Smooth muscle cell (in vitro differentiated cells): ENCODE data around the gene SEC14L2. TPM values are rescaled to one million over a fixed set of nuclear protein-coding genes. Genes with fewer than 3 reads are reported as not detected.
"Not testable (repeated sequence)": the region's sequence is repeated elsewhere in the genome, so short reads cannot be mapped to it uniquely, and the experiment has no call there.

Experiments
- DNase-seq: peaks from one replicate; lab custom pipeline; 2025; ENCODE audit not compliant: unreplicated experiment; lab: John Stamatoyannopoulos, UW
- H2AFZ ChIP-seq: fragments of 200-600 bp; sonication (generic); 2 replicates; pipeline ENCODE4 v1.6.0; 2016; ENCODE audit warnings: antibody characterized with exemption, low read depth, mild to moderate bottlenecking
- H3F3A ChIP-seq: fragments of 200-600 bp; sonication (generic); 2 replicates; pipeline ENCODE4 v1.6.0; 2017; ENCODE audit warnings: antibody characterized with exemption, low read depth
- H3K27ac ChIP-seq: fragments of 200-600 bp; sonication (generic); 2 replicates; pipeline ENCODE4 v1.5.1; 2016; ENCODE audit warnings: low read depth, mild to moderate bottlenecking
- H3K27me3 ChIP-seq: fragments of 200-600 bp; sonication (generic); 2 replicates; pipeline ENCODE4 v1.6.1; 2016; ENCODE audit warnings: low read depth, mild to moderate bottlenecking
- H3K36me3 ChIP-seq: fragments of 200-600 bp; sonication (generic); 2 replicates; pipeline ENCODE4 v1.5.1; 2016; ENCODE audit warnings: low read depth
- H3K4me1 ChIP-seq: fragments of 200-600 bp; sonication (generic); 2 replicates; pipeline ENCODE4 v1.5.1; 2016; ENCODE audit warnings: low read depth
- H3K4me2 ChIP-seq: fragments of 200-600 bp; sonication (generic); 2 replicates; pipeline ENCODE4 v1.6.0; 2016; ENCODE audit warnings: mild to moderate bottlenecking
- H3K4me3 ChIP-seq: fragments of 200-600 bp; sonication (generic); 2 replicates; pipeline ENCODE4 v1.5.1; 2016; ENCODE audit warnings: mild to moderate bottlenecking
- H3K79me2 ChIP-seq: fragments of 200-600 bp; sonication (generic); 2 replicates; pipeline ENCODE4 v1.6.0; 2016; ENCODE audit warnings: low read depth, mild to moderate bottlenecking
- H3K9ac ChIP-seq: fragments of 200-600 bp; sonication (generic); 2 replicates; pipeline ENCODE4 v1.6.0; 2016; ENCODE audit warnings: low read depth
- H3K9me3 ChIP-seq: fragments of 200-600 bp; sonication (generic); replicated peaks from 2 replicates; pipeline ENCODE4 v1.5.1; 2016; ENCODE audit warnings: low read depth
- H4K20me1 ChIP-seq: fragments of 200-600 bp; sonication (generic); 2 replicates; pipeline ENCODE4 v1.6.0; 2016; ENCODE audit warnings: low read depth
- CTCF ChIP-seq: fragments of 200-600 bp; sonication (generic); IDR thresholded peaks from 2 replicates; pipeline ENCODE4 v1.5.1; 2017; ENCODE audit warnings: borderline replicate concordance, mild to moderate bottlenecking, antibody characterized with exemption; ENCODE audit not compliant: insufficient read depth, poor library complexity, severe bottlenecking
- WGBS: methylation state at CpG from one replicate; pipeline ENCODE4 v1.1.7; 2016; ENCODE audit warnings: low lambda C conversion rate; 5-methylcytosine and 5-hydroxymethylcytosine counted together
- polyA plus RNA-seq: library from polyadenylated mRNA; unstranded; fragments of >200 nt; fragmentation: Nextera tagmentation; extraction: Ambion mirVana; gene quantifications from 2 replicates; pipeline ENCODE4 v1.2.1, GENCODE V29; 2016
- total RNA-seq: library from RNA; depleted of rRNA; stranded (reverse); fragments of >200 nt; gene quantifications from 2 replicates; pipeline ENCODE4 v1.2.3, GENCODE V29; 2014

The SEC14L2 gene
- total and polyA plus RNA-seq, 2 experiments from 2014 or later = 8.2 to 15.1 TPM

- no peaks in the 10 kb centered on the region for H3F3A ChIP-seq
- no peak overlapping the region for H3K4me3 ChIP-seq
- no peaks in the 10 kb centered on the region for H3K27me3 ChIP-seq
- H3K4me2 ChIP-seq = no peak overlapping the region
- no peaks in the 10 kb centered on the region for H3K4me1 ChIP-seq
- 59% methylated on average over 5 of the region's 5 CpGs for WGBS
- no peak overlapping the region for H3K27ac ChIP-seq
- H3K9me3 ChIP-seq = no peaks in the 10 kb centered on the region
- no peaks in the 10 kb centered on the region for H4K20me1 ChIP-seq
- DNase-seq = no peak
- no peaks in the 10 kb centered on the region for H3K79me2 ChIP-seq
- no peak overlapping the region for H2AFZ ChIP-seq
- no peaks in the 10 kb centered on the region for H3K36me3 ChIP-seq
- no peak overlapping the region for H3K9ac ChIP-seq
- TF ChIP-seq CTCF = no peak
Observed at GRCh38 chr22:30445438-30446145, 48.8 kb downstream of the SEC14L2 start.

- TF ChIP-seq CTCF = no peak
Observed at GRCh38 chr22:30447656-30448055, 50.8 kb downstream of the SEC14L2 start.

GRCh38 chr22:30451488-30451887 is 54.7 kb downstream of the SEC14L2 start:
- not testable (repeated sequence) for H4K20me1 ChIP-seq, H3K79me2 ChIP-seq, H3K27me3 ChIP-seq, H2AFZ ChIP-seq, H3K9ac ChIP-seq, H3K4me1 ChIP-seq, H3K4me3 ChIP-seq, H3F3A ChIP-seq, H3K9me3 ChIP-seq, H3K27ac ChIP-seq, H3K4me2 ChIP-seq, H3K36me3 ChIP-seq, DNase-seq
- WGBS = 57% methylated on average over 9 of the region's 9 CpGs

More at GRCh38 chr22:30447656-30448055, 50.8 kb downstream of the SEC14L2 start:
- Histone ChIP-seq H3F3A (no peaks in the 10 kb centered on the region), H4K20me1 (no peaks in the 10 kb centered on the region), H3K9me3 (no peaks in the 10 kb centered on the region), H3K27me3 (no peaks in the 10 kb centered on the region), H3K4me1 (no peaks in the 10 kb centered on the region), H3K36me3 (no peaks in the 10 kb centered on the region), H2AFZ (no peak overlapping the region), H3K79me2 (no peaks in the 10 kb centered on the region), H3K27ac (no peak overlapping the region), H3K4me3 (no peak overlapping the region), H3K9ac (no peak overlapping the region), H3K4me2 (no peak overlapping the region)
- 85% methylated on average over 3 of the region's 3 CpGs for WGBS
- DNase-seq = no peak

GRCh38 chr22:30452861-30453260 is 56.0 kb downstream of the SEC14L2 start:
- H3K27ac ChIP-seq = no peak overlapping the region
- no peak overlapping the region for H3K4me2 ChIP-seq
- H3K9me3 ChIP-seq = no peaks in the 10 kb centered on the region
- DNase-seq = no peak
- no peak overlapping the region for H3K4me3 ChIP-seq
- no peaks in the 10 kb centered on the region for H4K20me1 ChIP-seq
- WGBS = 84% methylated on average over 6 of the region's 6 CpGs
- H3K36me3 ChIP-seq = no peaks in the 10 kb centered on the region
- TF ChIP-seq CTCF = no peak
- no peak overlapping the region for H2AFZ ChIP-seq
- no peaks in the 10 kb centered on the region for H3K27me3 ChIP-seq
- no peaks in the 10 kb centered on the region for H3K79me2 ChIP-seq
- H3K4me1 ChIP-seq = no peaks in the 10 kb centered on the region
- no peak overlapping the region for H3K9ac ChIP-seq
- H3F3A ChIP-seq = no peaks in the 10 kb centered on the region
